ENCODE results near the gene ZDHHC6. TPM values are rescaled to one million over a fixed set of nuclear protein-coding genes. Genes with fewer than 3 reads are reported as not detected.
"Not testable (repeated sequence)": the region's sequence is repeated elsewhere in the genome, so short reads cannot be mapped to it uniquely, and the experiment has no call there.

Gene ZDHHC6
- total RNA-seq, 1 donor from 2014 or later: 16.5 TPM

- intact Hi-C loops (cut with DNase I): no loop called here
- DNase-seq: no peak
- no peak for ATAC-seq (ENCODE audit: poor library complexity)
Observed at GRCh38 chr10:112404617-112405016, 42.1 kb downstream of the ZDHHC6 start.

DNA sequence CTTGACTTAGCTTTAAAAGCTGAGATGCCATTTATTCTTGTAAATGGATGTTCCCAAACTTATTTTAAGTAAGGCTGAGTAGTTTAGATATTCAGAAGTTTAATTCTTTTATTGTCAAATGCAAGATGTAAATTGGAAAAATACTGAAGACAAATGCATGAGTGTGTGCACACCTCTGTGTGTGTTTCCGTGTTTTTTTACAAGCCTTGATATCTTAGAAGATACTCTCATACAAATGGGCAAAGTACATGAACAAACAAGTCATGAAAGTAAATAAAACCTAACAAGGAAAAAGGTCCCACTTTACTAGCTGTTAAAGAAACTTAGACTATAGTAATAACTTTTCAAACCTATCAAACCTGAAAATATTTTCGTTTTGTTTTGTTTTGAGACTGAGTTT lies 43.8 kb downstream of the ZDHHC6 start:
- DNase-seq (no peak), ATAC-seq (ENCODE audit: poor library complexity) (no peak)
- intact Hi-C loops (cut with DNase I): no loop called here

DNA sequence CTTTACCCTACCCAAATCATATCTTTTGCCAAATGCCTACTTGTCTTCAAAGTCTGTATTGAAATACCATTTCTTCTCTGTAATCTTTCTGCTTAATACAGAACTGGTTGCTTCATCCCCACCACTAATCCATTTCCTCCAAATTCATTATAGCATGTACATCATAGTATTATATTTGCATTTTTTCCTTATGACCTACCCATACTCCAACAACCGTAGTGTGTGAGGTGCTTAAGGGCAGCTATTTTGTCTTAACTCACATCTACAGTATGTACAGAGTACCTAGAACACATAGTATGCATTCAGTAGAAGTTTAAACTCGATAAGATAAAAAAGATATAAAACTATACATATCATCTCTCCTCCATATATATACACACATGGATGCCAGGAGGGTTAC lies 49.1 kb downstream of the ZDHHC6 start:
- ATAC-seq (ENCODE audit: poor library complexity) (no peak), DNase-seq (no peak)
- intact Hi-C loops (cut with DNase I): no loop called here

- intact Hi-C loops (cut with DNase I): no loop called here
- no peak for DNase-seq
- ATAC-seq (ENCODE audit: poor library complexity): no peak
Observed at GRCh38 chr10:112395809-112396530, 50.7 kb downstream of the ZDHHC6 start.

GRCh38 chr10:112394475-112394875 lies 52.2 kb downstream of the ZDHHC6 start:
- intact Hi-C loops (cut with DNase I): no loop called here
- ATAC-seq (ENCODE audit: poor library complexity) (no peak), DNase-seq (no peak)

- ATAC-seq (ENCODE audit: poor library complexity) (no peak), DNase-seq (no peak)
- intact Hi-C loops (cut with DNase I): no loop called here
Observed at GRCh38 chr10:112393827-112394226, 52.9 kb downstream of the ZDHHC6 start.

DNA sequence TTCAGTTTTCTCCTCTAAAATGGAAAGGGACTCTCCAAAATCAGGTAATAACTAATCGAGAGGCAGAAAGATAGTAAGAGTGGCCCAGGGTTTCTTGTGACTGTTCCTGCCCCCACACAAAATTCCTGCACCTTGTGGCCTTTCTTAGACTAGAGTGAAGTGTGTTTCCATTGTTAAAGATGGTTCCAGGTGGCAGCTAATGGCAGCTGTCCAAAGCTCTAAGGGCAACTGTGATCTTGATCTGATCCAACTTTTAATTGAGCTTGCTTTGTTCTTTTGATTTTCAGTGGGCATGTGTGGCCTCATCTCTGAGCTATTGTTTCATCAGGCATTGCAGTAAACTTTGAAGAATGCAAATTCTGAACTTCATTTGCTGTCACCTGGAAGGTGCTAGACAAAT lies 53.4 kb downstream of the ZDHHC6 start:
- intact Hi-C loops (cut with DNase I): no loop called here
- no peak for DNase-seq
- ATAC-seq (ENCODE audit: poor library complexity): no peak

DNA sequence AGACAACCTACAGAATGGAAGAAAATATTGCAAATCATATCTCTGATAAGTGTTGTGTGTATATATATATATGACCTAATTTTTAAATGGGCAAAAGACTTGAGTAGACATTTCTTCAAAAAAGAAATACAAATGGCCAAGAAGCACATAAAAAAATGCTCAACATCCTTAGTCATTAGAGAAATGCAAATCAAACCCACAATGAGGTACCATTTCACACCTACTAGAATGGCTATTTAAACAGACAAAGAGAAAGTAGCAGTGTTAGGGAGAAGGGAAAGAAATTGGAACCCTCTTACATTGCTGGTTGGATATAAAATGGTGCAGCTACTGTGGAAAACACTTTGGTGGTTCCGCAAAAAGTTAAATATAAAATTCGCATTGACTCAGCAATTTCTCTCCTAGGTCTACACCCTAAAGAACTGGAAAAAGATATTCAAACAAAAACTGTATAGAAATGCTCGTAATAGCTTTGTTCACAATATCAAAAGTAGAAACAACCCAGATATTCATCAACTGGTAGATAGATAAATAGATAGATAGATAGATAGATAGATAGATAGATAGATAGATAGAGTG lies 56.5 kb downstream of the ZDHHC6 start:
- no peak for ATAC-seq (ENCODE audit: poor library complexity)
- intact Hi-C loops (cut with DNase I): no loop called here
- DNase-seq: no peak

- DNase-seq (no peak), ATAC-seq (ENCODE audit: poor library complexity) (peak; percentile 61)
- intact Hi-C loops (cut with DNase I): no loop called here
Observed at GRCh38 chr10:112389271-112389822, 57.4 kb downstream of the ZDHHC6 start.

- ATAC-seq (ENCODE audit: poor library complexity): no peak
- intact Hi-C loops (cut with DNase I): no loop called here
- no peak for DNase-seq
Observed at GRCh38 chr10:112388548-112388947, 58.2 kb downstream of the ZDHHC6 start.

- ATAC-seq (ENCODE audit: poor library complexity); intact Hi-C loops (cut with DNase I): not testable (repeated sequence)
Observed at GRCh38 chr10:112388056-112388455, 58.7 kb downstream of the ZDHHC6 start.

GRCh38 chr10:112385201-112385600 lies 61.5 kb downstream of the ZDHHC6 start:
- DNase-seq (no peak), ATAC-seq (ENCODE audit: poor library complexity) (no peak)
- intact Hi-C loops (cut with DNase I): no loop called here

More at GRCh38 chr10:112388056-112388455, 58.7 kb downstream of the ZDHHC6 start:
- DNase-seq: not testable (repeated sequence)

- DNase-seq: no peak
- intact Hi-C loops (cut with DNase I): no loop called here
- no peak for ATAC-seq (ENCODE audit: poor library complexity)
Observed at GRCh38 chr10:112384141-112384540, 62.6 kb downstream of the ZDHHC6 start.

- ATAC-seq (ENCODE audit: poor library complexity) (peak; percentile 46), DNase-seq (no peak)
- intact Hi-C loops (cut with DNase I): no loop called here
Observed at GRCh38 chr10:112383325-112383724, 63.4 kb downstream of the ZDHHC6 start.

GRCh38 chr10:112382515-112383235 lies 64.0 kb downstream of the ZDHHC6 start:
- intact Hi-C loops (cut with DNase I): no loop called here
- DNase-seq (no peak), ATAC-seq (ENCODE audit: poor library complexity) (no peak)

Other genes with a start within 250 kb of the ZDHHC6 start
- not detected for gene TECTB, start 163.5 kb downstream of the ZDHHC6 start, total RNA-seq
- gene ACSL5, start 72.8 kb downstream of the ZDHHC6 start, total RNA-seq: 6.0 TPM
- gene VTI1A, start 301 bp upstream of the ZDHHC6 start, total RNA-seq: 18.7 TPM

All from Right ventricle myocardium superior (tissue), 1 donor.